CD4-positive, alpha-beta T cell treated with Interleukin-15 for 4 hours (primary cell): Measurements from ENCODE around the gene GABRP.
"Not testable (repeated sequence)": the region's sequence is repeated elsewhere in the genome, so short reads cannot be mapped to it uniquely, and the experiment has no call there.

Source experiments
- DNase-seq: peaks from one replicate; pipeline ENCODE4 v3.0.0-alpha.2; 2020; ENCODE audit warnings: low spot score

GABRP gene

DNA sequence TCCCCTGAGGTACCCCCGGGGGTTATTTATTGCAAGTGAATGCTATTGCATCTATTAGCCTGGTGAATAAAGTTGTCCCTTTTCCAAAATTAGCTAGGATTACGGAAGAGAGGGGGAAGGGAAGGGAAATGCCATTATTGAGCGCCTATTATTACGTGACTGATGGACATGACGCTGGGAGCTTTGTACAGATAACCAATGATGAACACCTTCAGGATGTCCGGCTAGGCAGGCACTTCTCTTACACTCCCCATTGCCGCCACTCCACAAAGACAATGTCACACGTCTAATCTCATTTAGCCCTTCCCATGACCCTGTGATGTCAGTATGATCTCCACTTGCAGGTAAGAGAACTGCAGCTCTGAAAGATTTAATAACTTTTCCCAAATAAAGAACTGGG, 9.4 kb downstream of the GABRP start:
- no peak for DNase-seq

DNA sequence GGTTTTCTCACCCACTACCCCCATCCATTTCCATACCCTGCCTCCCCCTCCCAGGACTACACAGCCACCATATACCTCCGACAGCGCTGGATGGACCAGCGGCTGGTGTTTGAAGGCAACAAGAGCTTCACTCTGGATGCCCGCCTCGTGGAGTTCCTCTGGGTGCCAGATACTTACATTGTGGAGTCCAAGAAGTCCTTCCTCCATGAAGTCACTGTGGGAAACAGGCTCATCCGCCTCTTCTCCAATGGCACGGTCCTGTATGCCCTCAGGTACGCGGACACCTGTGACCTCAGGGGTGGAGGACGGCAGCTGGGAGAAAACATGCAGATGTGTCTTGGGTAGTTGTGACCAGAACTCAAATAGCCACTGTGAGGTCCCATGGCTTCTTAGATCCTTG, 11.6 kb downstream of the GABRP start:
- DNase-seq, result no peak

GRCh38 chr5:170805666-170806065, 22.1 kb downstream of the GABRP start:
- DNase-seq, result no peak

DNA sequence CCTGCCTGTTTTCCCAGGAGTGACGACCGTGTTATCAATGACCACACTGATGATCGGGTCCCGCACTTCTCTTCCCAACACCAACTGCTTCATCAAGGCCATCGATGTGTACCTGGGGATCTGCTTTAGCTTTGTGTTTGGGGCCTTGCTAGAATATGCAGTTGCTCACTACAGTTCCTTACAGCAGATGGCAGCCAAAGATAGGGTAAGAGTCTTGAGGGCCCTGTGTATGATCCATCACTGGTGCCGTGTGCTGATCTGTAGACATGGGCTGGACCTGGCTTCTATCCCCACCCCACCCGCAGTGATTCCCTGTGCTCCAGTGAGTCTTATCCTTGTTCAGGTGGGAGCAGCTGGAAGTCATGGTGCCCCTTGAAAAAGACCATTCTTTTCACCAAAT, 26.0 kb downstream of the GABRP start:
- DNase-seq, result no peak

- DNase-seq, result no peak
These were observed 28.2 kb downstream of the GABRP start for GRCh38 chr5:170811719-170812118.

DNA sequence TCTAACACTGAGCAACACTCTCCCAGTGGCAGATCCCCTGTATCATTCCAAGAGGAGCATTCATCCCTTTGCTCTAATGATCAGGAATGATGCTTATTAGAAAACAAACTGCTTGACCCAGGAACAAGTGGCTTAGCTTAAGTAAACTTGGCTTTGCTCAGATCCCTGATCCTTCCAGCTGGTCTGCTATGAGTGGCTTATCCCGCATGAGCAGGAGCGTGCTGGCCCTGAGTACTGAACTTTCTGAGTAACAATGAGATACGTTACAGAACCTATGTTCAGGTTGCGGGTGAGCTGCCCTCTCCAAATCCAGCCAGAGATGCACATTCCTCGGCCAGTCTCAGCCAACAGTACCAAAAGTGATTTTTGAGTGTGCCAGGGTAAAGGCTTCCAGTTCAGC, 29.7 kb downstream of the GABRP start:
- no peak for DNase-seq

DNA sequence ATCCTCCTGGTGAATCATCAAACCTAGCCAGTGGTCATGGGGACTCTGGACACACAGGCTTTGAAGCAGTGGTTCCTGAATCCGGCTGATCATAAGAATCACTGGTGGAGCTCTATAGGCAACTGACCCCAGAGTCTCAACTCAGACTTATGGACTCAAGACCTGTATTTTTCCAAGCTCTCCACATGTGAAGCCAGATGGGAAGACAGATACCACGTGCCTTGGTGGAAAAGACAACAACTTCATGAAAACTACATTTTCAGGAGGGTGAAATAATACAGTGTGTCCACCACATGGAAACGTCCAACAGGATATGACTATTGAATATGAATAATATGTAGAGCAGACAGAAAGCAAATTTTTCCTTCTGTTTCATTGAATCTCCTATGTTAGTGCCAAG, 33.7 kb downstream of the GABRP start:
- DNase-seq, result no peak

- no peak for DNase-seq
These were observed 34.7 kb downstream of the GABRP start for GRCh38 chr5:170818232-170818631.

- no peak for DNase-seq
These were observed 36.3 kb downstream of the GABRP start for GRCh38 chr5:170819824-170820223.

DNA sequence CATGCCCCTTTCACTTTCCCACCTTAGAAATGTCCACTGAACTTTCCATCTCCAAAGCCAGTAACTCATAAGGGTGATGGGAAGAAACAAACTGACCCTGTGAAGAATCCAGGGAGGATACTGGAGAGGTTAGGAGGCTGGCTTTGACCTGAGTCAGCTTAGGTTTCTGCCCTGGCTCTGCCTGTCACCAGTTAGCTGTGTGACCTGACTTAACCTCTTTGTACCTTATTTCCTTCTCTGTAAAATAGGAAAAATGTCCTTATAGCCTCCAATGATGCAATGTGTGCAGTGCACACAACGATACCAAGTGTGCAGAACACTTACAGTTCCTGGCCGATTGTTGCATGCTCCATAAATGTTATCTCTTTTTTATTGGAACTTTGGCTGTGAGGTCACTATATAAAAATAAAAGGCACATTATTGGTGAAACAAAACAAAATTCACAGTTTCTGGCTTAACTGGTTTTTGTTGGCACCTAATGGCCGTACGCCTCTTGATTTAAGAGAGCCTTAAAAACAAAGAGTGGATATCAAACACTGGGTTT, 37.8 kb downstream of the GABRP start:
- no peak for DNase-seq

DNA sequence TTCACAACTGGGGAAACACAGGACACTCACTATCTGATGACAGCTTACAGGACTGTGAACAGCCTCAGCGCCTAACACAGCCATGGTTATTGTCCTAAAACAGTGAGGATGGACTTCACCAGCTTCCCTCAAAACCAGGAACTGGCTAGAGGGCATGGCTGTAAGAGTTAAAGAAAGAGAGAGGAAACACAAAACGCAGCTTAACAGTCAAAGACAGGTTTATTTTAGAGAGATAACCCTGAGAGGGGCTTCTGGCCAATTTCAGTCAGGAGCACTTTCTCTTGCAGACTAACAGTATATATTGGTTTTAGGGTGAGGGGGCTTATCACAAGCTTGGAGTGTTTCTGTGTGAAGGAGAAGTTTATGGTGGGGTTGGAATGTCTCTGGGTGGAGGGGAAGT, 42.6 kb downstream of the GABRP start:
- no peak for DNase-seq

- no peak for DNase-seq
These were observed 48.7 kb downstream of the GABRP start for GRCh38 chr5:170832241-170832640.

DNA sequence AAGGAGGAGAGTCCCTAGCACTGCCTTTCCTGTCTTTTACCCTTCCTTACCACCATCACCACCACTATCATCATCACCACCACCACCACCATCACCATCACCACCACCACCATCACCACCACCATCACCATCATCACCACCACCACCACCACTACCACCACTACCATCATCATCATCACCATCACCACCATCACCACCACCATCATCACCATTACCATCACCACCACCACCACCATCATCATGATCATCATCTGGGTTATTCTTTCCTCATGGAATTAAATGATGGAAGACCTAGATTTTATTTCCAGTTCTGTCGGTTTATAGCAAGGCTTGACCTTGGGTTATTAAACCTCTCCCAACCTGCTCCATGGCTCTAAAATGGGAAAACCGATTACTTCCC, 50.5 kb downstream of the GABRP start:
- DNase-seq, result not testable (repeated sequence)

DNA sequence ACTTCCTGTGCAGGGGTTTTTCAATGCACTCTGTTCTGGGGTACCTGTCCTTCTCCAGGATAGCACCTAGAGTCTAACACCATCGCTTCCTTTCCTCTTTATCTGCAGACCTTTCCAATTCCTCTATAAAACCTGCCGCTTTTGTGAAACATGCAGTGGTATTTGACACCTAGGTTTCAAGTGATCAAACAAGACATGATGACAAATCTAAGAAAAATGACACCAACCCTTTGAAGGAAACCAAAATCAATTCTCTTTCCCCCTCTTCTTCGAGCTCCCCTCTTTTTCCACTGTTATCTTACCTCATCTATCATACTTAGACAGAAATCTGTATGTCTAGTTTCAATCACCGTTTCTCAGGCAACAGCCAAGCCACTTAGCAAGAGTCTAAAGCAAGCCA, 52.7 kb downstream of the GABRP start:
- DNase-seq, result no peak

DNA sequence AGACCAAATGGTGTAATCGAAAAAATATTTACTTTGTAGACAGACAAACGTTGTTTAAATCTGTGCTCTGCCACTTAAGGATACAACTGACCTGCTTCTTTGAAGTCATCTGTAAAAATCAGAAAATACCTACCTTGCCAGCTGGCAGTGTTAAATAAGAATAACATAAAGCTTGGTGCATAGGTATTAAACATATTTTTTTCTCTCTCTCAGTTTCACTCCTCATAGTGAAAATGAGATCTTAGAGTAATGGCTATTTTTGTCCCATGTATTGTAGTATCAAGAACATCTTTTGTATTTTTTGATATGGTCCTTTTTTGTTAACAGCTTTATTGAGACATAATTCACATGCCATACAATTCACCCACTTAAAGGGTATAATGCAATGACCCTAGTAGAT, 60.3 kb downstream of the GABRP start:
- DNase-seq, result no peak

- DNase-seq, result no peak
These were observed 61.1 kb downstream of the GABRP start for GRCh38 chr5:170844651-170845050.

GRCh38 chr5:170846416-170846815, 62.9 kb downstream of the GABRP start:
- DNase-seq, result no peak

DNA sequence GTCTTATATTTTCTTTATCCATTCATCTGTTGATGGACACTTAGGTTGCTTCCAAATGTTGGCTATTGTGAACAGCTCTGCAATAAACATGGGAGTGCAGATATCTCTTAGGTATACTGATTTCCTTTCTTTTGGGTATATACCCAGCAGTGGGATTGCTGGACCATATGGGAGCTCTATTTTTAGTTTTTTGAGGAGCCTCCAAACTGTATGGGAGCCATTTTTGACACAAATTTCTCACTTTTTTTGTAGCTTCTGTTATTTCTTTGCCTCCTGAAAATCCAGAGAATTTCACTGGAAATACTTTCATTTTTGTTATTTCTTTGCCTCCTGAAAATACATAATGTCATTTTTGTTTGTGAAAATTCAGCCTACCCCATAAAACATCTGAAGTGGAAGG, 63.3 kb downstream of the GABRP start:
- no peak for DNase-seq

DNA sequence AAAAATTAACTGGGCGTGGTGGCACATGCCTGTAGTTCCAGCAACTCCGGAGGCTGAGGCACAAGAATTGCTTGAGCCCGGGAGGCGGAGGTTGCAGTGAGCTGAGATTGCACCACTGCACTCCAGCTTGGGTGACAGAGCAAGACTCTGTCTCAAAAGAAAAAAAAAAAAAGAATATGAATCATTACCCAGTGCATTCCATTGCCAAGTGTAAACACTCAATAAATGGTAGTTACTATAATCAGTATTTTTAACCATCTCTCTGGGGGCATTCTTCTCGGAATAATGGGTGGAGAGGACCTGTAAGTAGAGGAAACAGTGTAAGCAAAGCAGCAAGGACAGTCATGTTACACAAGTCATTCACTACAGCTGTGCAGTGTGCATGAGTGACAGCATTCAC, 64.5 kb downstream of the GABRP start:
- DNase-seq, result no peak

GRCh38 chr5:170849374-170849773, 65.8 kb downstream of the GABRP start:
- DNase-seq, result no peak

GRCh38 chr5:170854566-170854965, 71.0 kb downstream of the GABRP start:
- DNase-seq, result no peak

DNA sequence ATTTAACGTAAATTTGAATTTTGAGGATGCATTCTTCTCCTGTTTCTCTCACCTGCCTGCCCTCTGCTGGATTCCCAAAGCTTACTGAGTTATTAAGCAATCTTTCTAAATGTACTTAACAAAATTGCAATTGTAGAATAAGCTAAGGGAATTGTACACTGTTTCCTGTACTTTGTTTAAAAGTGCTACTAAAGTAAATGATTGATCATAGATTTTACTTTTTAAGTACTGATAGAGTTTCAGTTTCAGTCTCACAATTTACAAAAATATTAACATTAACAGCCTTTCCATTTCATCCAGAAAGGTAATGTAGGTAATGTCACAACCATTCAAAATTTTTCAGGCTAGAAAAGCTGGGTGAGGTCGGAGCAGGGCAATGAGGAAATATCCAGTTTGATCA, 73.5 kb downstream of the GABRP start:
- DNase-seq, result no peak

GRCh38 chr5:170860415-170860814, 76.9 kb downstream of the GABRP start:
- no peak for DNase-seq

GRCh38 chr5:170860818-170861666, 77.5 kb downstream of the GABRP start:
- no peak for DNase-seq
